Hematopoietic multipotent progenitor cell (in vitro differentiated cells): ENCODE measurements around the gene GRK7. TPM values are rescaled to one million over a fixed set of nuclear protein-coding genes. Genes with fewer than 3 reads are reported as not detected.
"Not testable (repeated sequence)": the region's sequence is repeated elsewhere in the genome, so short reads cannot be mapped to it uniquely, and the experiment has no call there.

Experiments
- DNase-seq, 3 donors: peaks; one replicate each; pipeline ENCODE4 v3.0.0-alpha.2; 2011 to 2015; ENCODE audit warnings: low read depth in 2 of 3, low spot score in 2 of 3
- total RNA-seq: library from RNA; depleted of rRNA; stranded (reverse); fragments of >200 nt; gene quantifications from one replicate; pipeline ENCODE4 v1.2.3, GENCODE V29; 2012

The GRK7 gene
- total RNA-seq, 1 donor, result not detected

DNA sequence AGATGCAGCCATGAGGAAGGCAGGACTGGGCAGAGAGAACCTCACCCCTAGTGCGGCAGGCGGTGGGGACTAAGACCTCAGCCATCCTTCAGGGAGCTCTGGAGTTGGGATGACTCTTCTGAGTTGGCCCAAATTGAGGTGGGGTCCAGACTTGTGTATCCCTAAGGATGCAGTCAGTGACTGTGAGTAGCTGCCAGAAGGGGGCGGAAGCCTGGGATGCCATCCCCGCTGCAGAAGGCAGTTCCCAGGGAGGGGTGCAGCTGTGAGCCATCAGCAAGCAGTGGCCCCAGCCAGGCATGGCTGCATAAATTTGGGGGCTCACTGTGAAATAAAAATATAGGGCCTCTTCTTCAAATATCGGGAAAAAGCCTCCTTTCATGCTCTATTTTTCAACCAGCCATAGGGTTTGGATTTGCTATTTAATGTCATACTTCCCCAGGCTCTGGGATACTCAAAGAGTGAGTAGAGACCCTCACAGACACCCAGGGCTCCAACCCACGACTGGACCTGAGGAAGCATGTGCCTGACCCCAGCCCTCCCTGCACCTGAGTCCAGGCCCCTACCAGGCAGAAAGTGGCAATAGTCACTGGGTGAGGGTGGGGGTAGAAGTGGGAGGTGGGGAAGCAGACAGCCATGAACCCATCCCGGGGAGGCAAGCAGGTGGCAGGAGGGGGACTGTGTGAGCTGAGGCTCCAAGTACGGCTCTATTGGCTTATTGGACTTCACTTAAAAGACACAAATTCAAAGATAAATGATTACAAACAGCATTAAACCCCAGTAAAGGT is 30.5 kb downstream of the GRK7 start:
- no peak for DNase-seq

DNA sequence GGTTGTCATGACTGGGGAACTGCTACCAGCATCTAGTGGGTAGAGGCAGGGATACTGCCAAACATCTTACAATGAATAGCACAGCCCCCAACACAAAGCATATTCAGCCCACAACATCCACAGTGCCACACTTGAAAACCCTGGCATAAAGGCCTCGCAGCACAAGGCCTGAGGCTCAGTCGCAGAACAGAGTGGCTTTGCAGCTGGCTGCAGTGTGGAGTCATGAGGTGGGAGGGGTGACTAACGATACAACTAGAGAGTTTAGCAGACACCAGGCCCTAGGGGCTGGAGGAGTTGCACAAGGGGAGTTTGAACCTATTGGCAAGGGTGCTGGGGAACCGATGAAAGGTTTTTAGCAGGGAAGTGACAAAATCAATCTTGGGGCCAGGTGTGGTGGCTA is 32.1 kb downstream of the GRK7 start:
- no peak for DNase-seq

DNA sequence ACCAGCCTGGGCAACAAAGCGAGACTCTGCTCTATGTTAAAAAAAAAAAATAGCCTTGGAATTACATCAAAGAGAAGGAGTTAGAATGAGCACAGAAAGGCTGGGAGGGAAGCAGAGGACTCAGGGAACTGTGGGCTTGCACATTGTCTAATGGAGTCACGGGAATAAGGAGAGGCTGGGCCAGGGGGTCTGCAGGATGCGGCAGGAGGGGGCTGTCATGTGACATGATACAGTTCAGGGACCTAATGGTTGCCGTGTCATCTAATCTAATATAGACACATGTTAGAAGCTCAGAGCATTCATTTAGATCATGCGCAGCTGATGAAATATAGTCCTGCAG is 32.5 kb downstream of the GRK7 start:
- DNase-seq, result no peak

- DNase-seq, result peak; percentile 30 to 98 (median 92)
Measured at GRCh38 chr3:141796081-141796888, 33.1 kb downstream of the GRK7 start.

DNA sequence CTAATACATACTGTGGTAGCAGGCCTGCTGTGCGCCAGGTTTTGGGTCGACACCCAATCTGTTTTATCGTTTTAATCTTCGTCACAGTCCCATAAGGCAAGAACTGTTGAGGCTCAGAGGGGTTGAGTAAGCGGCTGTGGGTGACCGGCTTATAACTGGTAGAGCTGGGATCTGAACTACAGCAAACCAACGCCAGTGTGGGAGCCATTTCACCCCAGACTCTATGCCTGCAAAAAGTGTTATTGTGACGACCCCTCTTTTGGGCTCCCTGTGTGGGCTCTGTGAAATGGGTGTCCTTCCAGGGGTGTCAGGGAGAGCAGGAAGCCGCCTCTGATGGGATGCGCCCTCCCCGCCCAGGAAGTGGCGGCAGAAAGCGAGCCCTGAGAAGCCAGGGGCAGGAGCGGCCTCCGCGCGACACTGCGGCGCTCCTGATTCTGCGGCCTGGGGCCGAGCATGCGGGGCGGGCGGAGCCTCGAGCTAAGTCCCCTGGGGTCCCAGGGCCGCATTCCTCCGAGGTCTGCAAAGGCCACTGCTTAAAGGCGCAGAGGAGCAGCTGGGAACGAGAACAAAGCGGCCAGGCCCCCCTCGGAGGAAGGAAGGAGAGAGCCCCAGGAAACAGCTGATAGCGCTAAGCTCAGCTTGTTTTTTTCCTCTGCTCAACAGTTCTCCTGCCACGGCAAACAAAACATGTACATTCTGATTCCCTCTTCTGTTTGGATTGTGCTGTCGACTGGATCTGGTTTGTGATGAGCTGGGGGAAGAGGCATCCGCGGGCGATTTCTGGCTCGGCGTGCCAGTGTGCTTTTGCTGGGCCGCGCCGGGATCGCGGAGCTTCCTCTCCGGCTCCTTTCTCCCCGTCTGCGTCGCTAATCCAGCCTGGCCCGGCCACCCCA is 33.9 kb downstream of the GRK7 start:
- DNase-seq, result peak in 2 of 3 donors; percentile 78 to 95

DNA sequence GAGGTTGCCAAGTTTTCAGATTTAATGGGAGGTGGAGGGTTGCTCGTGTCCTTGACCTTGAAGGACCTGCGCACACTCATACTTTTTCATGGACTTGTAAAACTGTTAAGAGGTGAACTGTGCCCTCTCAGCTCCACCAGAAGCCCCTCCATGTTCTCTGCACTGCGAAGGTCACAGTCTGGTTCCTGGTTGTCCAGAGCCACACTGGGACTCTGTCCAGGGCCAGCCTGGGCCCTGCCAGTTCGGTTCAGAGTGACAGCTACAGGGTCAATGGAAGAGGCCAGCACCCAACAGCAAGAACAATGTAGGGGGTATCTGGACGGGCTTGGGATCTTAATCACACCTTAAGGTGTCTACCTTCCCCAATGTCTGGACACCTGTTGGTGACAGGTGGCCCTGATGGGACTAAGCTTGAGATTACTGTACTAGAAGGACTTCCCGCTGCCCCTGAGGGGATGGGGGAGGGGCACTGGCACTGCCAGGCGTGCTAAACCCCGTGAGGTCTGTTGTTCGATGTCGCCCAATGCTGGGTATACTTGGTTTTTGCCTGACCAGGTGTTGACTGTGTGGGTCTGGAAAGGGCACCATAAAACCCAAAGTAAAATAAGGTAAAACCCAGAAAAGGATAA is 34.7 kb downstream of the GRK7 start:
- DNase-seq, result no peak

DNA sequence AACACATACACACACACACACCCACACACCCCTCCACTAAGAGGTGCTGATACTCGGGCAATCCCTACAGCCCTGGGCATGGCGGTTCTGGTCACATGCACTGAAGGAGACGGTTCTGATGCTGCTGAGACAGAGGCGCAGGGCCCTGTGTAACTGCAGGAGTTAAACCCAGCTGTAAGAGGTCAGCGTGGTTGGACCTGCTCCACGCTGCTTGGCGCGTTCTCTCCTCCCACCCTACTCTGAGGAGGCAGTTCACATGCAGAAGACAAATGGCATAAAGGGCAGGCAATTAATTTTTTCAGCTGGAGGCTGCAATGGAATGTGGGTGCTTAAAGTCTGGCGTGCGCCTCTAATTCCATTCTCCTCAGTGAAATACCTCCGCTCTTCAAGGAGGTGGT is 35.2 kb downstream of the GRK7 start:
- peak in 1 of 3 donors; percentile 8 for DNase-seq

- DNase-seq, result no peak
Measured at GRCh38 chr3:141802316-141803077, 39.3 kb downstream of the GRK7 start.

DNA sequence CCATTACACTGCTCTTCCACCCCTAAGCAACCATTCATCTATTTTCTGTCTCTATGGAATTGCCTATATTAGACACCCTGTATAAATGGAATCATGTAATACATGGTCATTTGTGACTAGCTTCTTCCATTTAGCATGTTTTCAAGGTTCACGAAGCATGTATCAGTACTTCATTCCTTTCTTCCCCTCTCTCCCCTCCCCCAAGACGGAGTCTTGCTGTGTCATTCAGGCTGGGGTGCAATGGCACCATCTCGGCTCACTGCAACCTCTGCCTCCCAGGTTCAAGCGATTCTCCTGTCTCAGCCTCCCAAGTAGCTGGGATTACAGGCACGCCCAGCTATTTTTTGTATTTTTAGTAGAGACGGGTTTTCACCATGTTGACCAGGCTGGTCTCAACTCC is 40.3 kb downstream of the GRK7 start:
- not testable (repeated sequence) for DNase-seq

DNA sequence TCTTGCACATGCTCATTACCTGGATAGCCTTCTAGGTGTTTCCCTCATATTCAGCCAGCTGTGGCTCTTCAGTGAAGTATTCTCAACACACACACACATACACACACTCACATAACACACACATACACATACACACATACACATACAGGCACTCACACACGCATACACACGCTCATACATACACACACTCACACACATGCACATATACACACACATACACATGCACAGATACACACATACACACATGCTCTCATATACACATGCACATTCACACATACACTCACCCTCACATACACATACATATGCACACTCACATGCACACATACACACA is 41.2 kb downstream of the GRK7 start:
- no peak for DNase-seq

GRCh38 chr3:141804778-141805639 is 41.8 kb downstream of the GRK7 start:
- DNase-seq, result no peak

GRCh38 chr3:141807277-141808033 is 44.2 kb downstream of the GRK7 start:
- DNase-seq, result no peak

GRCh38 chr3:141808586-141808985 is 45.4 kb downstream of the GRK7 start:
- peak in 2 of 3 donors; percentile 15 to 63 for DNase-seq

DNA sequence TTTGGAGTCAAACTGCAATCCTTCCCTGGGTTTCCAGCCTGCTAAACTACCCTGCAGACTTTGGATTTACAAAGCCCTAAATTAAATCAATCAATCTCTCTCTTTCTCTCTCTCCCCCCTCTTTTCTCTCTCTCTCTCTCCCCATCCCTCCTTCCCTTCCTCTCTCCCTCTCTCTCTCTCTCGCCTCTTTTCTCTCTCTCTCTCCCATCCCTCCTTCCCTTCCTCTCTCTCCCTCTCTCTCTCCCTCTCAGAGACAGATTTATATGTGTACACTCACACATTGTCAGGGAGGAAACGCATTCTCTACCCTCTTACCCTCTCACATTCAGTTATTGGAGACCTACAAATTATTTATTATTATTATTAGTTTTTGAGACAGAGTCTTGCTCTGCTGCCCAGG is 47.0 kb downstream of the GRK7 start:
- DNase-seq, result no peak

- DNase-seq, result no peak
Measured at GRCh38 chr3:141811348-141811747, 48.1 kb downstream of the GRK7 start.

- DNase-seq, result no peak
Measured at GRCh38 chr3:141812084-141812483, 48.9 kb downstream of the GRK7 start.

DNA sequence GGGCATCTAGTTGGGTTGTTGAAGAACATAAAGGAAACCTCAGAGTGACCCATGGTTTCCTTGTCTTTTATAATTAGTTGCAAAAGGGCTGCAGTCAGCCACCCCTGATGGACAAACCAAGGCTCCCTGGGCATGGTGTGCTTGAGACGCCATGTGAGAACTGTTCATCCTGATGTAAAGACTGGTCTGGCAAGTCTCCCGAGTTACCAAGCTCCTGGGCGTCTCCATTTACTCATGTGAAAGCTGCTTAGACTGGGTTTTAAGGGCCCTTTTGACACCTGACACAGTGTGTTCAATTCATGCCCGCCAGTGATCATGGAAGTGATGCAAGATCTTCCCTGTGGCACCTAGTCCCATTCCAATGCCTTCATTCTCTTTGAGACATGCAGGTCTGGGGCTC is 49.4 kb downstream of the GRK7 start:
- no peak for DNase-seq
